ENCODE results near the gene FOXC1. TPM values are rescaled to one million over a fixed set of nuclear protein-coding genes. Genes with fewer than 3 reads are reported as not detected.

FOXC1 gene
- total RNA-seq, 1 donor from 2014 or later, result 4.8 TPM

DNA sequence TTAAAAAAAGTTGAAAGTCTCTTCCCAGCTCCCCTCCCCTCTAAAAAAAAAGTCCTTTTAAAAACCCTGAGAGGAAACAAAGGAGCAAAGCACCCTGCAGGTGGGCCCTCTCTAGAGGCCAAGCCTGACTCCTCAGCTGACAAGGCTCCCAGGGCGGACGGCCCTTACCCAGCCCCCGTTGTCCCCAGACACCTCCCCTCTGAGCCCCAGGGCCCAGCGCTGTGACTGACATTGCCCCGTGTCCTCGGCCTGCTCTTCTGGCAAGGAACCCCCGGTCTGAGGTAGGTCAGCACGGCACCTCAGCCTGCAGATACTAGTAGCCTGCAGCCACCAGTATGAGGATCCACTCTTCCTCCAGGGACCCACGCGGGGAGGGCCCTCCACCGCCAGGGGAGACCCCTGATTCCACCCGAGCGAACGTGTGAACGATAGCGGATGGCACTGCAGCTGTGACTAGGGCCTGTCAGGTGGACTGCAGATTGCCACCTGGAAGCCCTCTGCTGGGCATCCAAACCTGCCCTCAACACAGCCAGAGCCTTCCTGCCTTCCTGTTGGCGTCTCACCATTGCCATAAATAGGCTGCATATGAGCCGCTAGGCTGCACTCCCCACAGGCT lies 34.2 kb downstream of the FOXC1 start:
- no peak for DNase-seq

DNA sequence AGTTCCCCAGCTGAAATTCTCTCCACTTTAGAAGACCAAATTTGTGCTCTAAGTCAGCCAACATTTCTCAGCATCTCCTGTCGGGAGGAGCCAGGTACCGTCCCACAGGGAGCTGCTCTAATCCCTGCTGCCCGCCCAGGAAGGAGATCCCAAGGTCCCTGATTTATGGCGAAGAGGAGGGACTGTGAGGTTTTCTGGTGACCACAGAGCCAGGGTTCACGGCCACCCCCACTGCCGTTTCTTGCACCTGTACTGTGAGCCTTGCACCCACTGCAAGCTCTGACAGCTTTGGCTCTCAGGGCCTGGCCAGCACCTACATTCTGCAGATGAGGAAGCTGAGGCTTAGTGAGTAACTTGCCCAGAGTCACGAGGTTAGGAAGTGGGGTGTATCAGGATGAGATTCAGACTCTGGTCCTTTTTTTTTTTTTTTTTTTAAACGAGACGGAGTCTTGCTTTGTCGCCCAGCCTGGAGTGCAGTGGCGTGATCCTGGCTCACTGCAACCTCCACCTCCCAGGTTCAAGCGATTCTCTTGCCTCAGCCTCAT lies 34.9 kb downstream of the FOXC1 start:
- no peak for DNase-seq

DNA sequence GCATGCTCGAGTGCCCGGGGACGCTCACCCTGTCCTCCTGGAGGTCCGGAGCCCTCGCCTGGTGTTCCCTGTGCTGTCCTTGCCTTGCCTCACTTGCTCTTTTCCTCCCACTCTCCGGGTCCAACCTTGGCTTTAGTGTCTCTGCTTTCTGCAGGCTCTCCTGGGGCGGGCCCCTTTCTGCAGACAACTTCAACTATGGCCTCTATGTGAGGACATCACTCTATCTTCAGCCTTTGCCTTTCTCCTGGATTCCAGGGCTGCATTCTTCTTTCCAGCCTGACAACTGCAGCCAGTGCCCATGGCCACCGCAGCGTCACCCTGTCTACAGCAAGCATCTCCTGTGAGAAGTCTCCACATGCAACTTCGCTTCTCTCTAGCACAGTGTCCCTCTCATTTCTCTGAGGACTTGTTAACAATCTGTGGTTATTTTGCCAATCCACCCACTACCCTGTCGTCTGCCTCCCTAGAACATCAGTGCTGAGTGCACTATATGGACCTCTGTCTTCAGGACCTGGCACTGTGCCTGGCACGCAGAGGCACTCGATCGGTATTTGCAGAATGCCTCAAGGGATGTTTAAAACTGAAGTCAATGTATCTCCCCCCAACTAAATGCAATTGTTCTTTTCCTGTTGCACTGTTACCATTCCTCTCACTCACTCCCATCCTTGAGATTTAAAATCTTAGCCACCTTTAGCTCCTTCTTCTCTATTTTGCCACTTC lies 35.9 kb downstream of the FOXC1 start:
- DNase-seq, result no peak

DNA sequence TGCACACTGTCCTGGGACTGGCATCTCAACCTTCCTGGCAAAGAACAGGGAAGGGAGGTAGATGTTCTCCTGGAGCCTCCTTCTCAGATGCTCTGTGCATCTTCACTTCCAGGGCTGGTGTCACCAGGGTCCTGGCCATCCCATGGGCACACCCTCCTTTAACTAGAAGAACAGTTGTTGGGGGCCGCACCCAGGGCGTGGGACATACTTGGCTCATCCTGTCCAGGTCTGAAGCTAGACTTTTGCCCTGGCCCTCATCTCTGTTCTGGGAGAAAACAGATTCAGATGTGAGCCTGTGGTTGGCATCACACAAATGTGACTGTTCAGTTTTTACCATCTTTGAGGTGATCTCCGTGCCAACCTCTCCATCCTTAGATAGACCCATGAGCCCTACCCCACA lies 41.6 kb downstream of the FOXC1 start:
- DNase-seq, result no peak

DNA sequence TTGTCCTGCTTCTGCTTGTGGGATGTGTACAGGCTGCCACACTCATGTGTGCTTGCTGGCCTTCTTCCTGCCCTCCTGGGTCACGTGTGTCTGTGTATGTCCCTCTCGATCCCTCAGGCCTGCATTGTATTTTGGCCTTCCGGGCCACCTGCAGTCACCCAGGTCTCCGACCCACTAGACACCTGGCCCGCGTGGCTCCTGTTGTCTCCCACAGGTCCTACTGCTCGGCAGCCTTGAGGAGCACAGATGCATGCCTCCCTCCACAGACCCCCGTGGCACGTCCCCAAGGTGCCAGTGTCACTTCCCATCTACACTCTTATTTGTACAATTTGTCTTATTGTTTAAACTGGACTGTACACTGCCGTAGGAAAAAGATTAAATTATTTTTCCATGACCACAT lies 43.1 kb downstream of the FOXC1 start:
- no peak for DNase-seq

DNA sequence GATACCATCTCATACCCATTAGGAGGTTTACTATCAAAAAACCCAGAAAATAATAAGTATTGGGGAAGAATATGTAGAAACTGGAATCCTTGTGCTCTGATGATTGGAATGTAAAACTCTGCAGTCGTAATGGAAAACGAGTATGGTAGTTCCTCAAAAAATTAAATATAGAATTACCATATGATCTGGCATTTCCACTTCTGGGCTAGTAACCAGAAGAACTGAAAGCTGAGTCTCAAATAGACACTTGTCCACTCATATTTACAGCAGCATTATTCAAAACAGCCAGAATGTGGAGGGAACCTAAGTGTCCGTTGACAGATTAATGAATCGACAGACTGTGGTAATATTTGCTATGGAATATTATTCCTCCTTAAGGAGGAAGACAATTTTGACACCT lies 44.3 kb downstream of the FOXC1 start:
- DNase-seq, result no peak

DNA sequence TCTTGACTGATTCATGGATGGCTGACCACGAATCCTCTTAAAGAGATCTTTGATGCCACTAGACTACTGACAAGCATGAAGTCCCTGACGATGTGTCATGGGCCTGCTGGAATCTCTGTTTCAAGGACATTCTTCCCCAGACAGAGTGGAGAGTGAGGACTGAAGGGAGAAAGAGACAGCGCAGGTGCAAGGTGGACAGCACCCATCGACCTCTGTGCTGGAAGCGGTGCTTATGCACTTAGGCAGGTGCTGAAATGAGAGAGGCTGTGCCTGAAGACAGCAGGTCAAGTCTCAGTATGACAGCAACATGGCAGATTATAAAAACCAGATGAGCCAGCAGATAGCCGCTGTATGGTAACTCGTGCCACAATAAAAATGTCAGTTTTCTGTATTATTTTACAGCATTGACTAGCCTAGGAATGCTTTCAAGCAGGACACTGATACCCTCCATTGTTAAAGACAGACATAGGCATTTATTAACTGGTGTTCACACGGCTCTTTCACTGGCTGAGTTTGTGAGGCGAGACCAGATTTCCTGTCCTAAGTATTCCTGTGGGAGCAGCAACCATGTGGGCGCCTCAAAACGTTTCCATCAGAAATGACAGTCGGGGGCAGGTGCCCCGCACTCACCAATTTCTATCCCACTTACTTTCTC lies 47.5 kb downstream of the FOXC1 start:
- DNase-seq, result no peak

DNA sequence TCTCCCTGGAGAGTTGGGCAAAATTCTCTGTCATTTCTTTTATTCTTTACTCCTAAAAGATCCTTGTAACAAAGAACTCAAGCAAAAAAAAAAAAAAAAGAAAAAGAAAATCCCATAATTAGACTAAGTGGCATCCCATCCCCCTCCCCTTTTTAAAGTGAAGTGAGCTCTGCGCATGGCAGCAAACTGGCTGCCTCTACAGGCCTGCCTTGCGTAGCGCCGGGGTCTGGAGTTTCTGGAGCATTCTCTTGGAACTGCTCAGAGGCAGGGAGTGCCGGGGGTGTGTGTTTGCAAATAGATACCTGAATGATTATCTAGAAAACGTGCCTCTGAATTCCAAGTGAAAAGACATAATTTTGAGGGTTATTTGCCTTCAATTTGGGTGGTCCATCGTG lies 48.1 kb downstream of the FOXC1 start:
- no peak for DNase-seq

DNA sequence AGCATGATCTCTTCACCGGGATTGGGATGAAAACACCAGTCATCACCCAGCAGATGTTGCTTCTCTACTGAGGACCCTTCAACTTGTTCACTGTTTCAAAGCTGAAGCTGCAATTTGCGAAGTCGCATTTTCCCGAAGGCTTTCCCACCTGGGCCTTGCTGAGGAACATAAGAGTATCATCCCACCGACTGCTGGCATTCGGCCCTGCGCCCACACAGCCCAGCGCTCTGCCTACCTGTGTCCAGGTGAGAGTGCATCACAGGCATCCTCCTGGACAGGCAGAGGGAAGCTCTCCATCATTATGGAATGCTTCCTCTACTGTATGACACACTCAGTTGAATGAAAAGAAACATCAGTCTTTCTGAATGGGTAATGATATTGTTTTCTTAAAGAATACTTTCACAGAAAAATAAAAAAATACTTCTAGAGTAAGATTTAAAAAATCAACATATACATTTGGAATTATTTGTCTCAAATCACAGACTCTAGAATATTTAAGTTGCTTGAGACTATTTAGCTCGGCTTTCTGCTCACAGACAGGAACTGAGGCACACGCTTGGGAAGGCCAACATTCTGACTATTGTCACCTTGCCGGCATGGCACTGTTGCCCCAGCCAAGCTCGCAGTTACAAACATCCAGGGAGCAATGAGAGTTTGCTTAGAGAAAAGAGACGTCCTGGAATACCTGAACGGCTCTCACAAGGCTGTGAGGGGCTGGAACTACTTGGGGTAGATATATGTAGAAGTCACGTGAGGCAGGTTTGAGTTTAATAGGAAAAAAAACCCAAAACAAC lies 48.7 kb downstream of the FOXC1 start:
- no peak for DNase-seq

DNA sequence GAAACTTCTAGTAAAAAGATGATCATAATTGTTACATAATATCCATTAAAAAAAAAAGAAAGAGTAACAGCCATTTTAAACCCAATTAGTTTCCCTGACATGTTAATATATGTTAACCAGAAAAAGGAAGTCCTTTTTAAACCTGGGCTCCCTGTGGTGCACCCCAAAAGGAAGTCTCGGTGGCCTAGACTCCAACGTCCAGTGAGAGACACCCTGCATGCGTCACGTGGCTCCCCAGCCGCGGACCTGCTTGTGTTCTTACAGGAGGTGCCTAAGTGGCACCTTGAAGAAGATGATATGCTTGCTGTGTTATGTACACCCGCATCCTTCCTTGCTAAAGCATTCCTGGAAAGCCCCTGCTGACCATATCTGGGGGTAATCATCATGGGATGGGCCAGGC lies 50.1 kb downstream of the FOXC1 start:
- no peak for DNase-seq

DNA sequence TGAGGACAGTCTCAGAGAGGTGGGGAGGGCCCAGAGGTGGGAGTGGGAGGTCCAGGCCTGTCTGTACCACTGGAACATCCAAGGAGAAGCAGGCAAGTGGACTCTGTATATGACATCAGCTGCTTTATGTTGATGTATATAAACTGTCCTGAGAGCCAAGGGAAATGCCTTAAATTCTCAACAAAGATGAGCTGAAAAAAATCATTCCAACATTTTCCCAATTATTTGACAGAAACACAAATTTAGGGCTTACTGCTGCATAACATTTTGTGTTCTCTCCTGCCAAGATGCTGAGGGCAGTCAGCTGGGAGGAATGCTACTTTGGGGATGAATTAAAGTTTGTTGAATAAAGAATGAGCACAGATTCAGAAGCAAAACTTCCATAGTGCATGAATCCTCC lies 52.8 kb downstream of the FOXC1 start:
- no peak for DNase-seq

Other genes with a start within 250 kb of the FOXC1 start
- gene FOXF2, start 220.3 kb upstream of the FOXC1 start, total RNA-seq, result 1.2 TPM

Data from occipital lobe (tissue), 2 donors.